Fibroblast of skin of scalp (primary cell): Measurements from ENCODE around the gene GALNT13.

Experiments used
- DNase-seq: peaks from one replicate; pipeline ENCODE4 v3.0.0-alpha.2; 2013

GALNT13 gene

GRCh38 chr2:154324601-154325000 is 452.9 kb downstream of the GALNT13 start:
- DNase-seq = no peak

- no peak for DNase-seq
Measured at GRCh38 chr2:154329510-154329909, 457.8 kb downstream of the GALNT13 start.

GRCh38 chr2:154331784-154332183 is 460.1 kb downstream of the GALNT13 start:
- DNase-seq = no peak

- DNase-seq = no peak
Measured at GRCh38 chr2:154336201-154336600, 464.5 kb downstream of the GALNT13 start.

- DNase-seq = no peak
Measured at GRCh38 chr2:154338352-154338967, 466.7 kb downstream of the GALNT13 start.

GRCh38 chr2:154343282-154343681 is 471.6 kb downstream of the GALNT13 start:
- no peak for DNase-seq

GRCh38 chr2:154350911-154351310 is 479.2 kb downstream of the GALNT13 start:
- DNase-seq = no peak

GRCh38 chr2:154361276-154361675 is 489.6 kb downstream of the GALNT13 start:
- no peak for DNase-seq

- no peak for DNase-seq
Measured at GRCh38 chr2:154368153-154368552, 496.4 kb downstream of the GALNT13 start.

GRCh38 chr2:154370873-154371272 is 499.2 kb downstream of the GALNT13 start:
- no peak for DNase-seq

GRCh38 chr2:154374416-154374815 is 502.7 kb downstream of the GALNT13 start:
- no peak for DNase-seq

GRCh38 chr2:154375579-154375931 is 503.8 kb downstream of the GALNT13 start:
- peak; percentile 44 for DNase-seq

- DNase-seq = no peak
Measured at GRCh38 chr2:154381931-154382794, 510.4 kb downstream of the GALNT13 start.

GRCh38 chr2:154386186-154386585 is 514.5 kb downstream of the GALNT13 start:
- DNase-seq = no peak

GRCh38 chr2:154391051-154391450 is 519.3 kb downstream of the GALNT13 start:
- DNase-seq = no peak

GRCh38 chr2:154392256-154392655 is 520.5 kb downstream of the GALNT13 start:
- no peak for DNase-seq

GRCh38 chr2:154394600-154394999 is 522.9 kb downstream of the GALNT13 start:
- no peak for DNase-seq

GRCh38 chr2:154400563-154401290 is 529.0 kb downstream of the GALNT13 start:
- DNase-seq = no peak

GRCh38 chr2:154402213-154402612 is 530.5 kb downstream of the GALNT13 start:
- DNase-seq = peak; percentile 59

GRCh38 chr2:154403242-154403790 is 531.6 kb downstream of the GALNT13 start:
- DNase-seq = no peak

- DNase-seq = no peak
Measured at GRCh38 chr2:154408786-154409185, 537.1 kb downstream of the GALNT13 start.

- DNase-seq = no peak
Measured at GRCh38 chr2:154422251-154422650, 550.5 kb downstream of the GALNT13 start.

- no peak for DNase-seq
Measured at GRCh38 chr2:154425994-154426393, 554.3 kb downstream of the GALNT13 start.
